HepG2 (cell line): Measurements from ENCODE around the gene COL27A1. TPM values are rescaled to one million over a fixed set of nuclear protein-coding genes. Genes with fewer than 3 reads are reported as not detected.
A peak's percentile ranks its signal among the peaks of the same experiment; 100 is the strongest.

Source experiments
- ATAC-seq: fragments of 200-7000 bp; cut with Tn5 transposase; 3 replicates; pipeline ENCODE4 v1.9.1; 2020; ENCODE audit warnings: mild to moderate bottlenecking, moderate library complexity
- BruUV-seq: library from RNA; stranded (reverse); fragments of 400-500 nt; replicated peaks from 2 replicates; lab custom pipeline; 2021; lab: Mats Ljungman, UMichigan
- CTCF ChIA-PET: fragments of 300-600 bp; formaldehyde crosslinking; extraction: SDS; loops from one replicate; lab custom pipeline; 2021; ENCODE audit warnings: low total read pairs, inconsistent platforms, low intra/inter-chr PET ratio; lab: Yijun Ruan, JAX
- POLR2A ChIA-PET: fragments of 350-600 bp; sonication (Branson Sonifier 250); formaldehyde crosslinking; loops from one replicate; lab custom pipeline; 2020; ENCODE audit warnings: antibody characterized with exemption, inconsistent platforms; lab: Yijun Ruan, JAX
- DNase-seq: peaks from one replicate; pipeline ENCODE4 v3.0.0-alpha.2; 2015; ENCODE audit warnings: low spot score
- FAIRE-seq: peaks from 3 replicates; lab custom pipeline; 2011; peaks lifted over from hg19 to GRCh38; lab: Jason Lieb, UNC
- H2AFZ ChIP-seq: one replicate; pipeline ENCODE4 v1.6.1; 2011; ENCODE audit warnings: low read length, inconsistent platforms
- H3K27ac ChIP-seq: fragments of 300-600 bp; 3 replicates; pipeline ENCODE4 v1.8.0; 2011; ENCODE audit warnings: mixed run types, mild to moderate bottlenecking, mixed read lengths, low read length, inconsistent platforms; ENCODE audit not compliant: insufficient read depth; ENCODE audit errors: extremely low read length
- H3K27me3 ChIP-seq, 2 experiments: fragments of 200-600 bp in 1 of 2; 2 replicates in 1 of 2; 3 replicates in 1 of 2; pipeline versions ENCODE4 v1.6.0 to v1.8.0; 2011; ENCODE audit warnings: low read length in 2 of 2, mild to moderate bottlenecking in 2 of 2, moderate library complexity in 2 of 2, inconsistent platforms in 1 of 2; ENCODE audit not compliant: insufficient read depth in 2 of 2, control insufficient read depth in 1 of 2
- H3K36me3 ChIP-seq, 2 experiments: fragments of 200-600 bp in 1 of 2; replicated peaks in 1 of 2; 2 replicates in 1 of 2; 3 replicates in 1 of 2; pipeline versions ENCODE4 v1.5.1 to v1.8.0; 2011; ENCODE audit warnings: low read length in 2 of 2, inconsistent platforms in 1 of 2; ENCODE audit not compliant: insufficient read depth in 2 of 2, control insufficient read depth in 1 of 2
- H3K4me1 ChIP-seq: 2 replicates; pipeline ENCODE4 v1.5.1; 2012; ENCODE audit warnings: low read length, inconsistent platforms; ENCODE audit not compliant: insufficient read depth
- H3K4me2 ChIP-seq: 2 replicates; pipeline ENCODE4 v1.6.0; 2011; ENCODE audit warnings: low read depth, low read length, inconsistent platforms
- H3K4me3 ChIP-seq, 3 experiments: fragments of 200-600 bp in 1 of 3; sonication (generic), shearing (Covaris generic) in 1 of 3; replicated peaks in 1 of 3; 2 replicates each; pipeline ENCODE4 v1.5.1; 2011 to 2016; ENCODE audit warnings: low read length in 3 of 3, inconsistent platforms in 2 of 3, low read depth in 2 of 3, mild to moderate bottlenecking in 2 of 3, control low read depth in 1 of 3, mixed read lengths in 1 of 3; ENCODE audit not compliant: insufficient read depth in 1 of 3
- H3K79me2 ChIP-seq: one replicate; pipeline ENCODE4 v1.6.1; 2011; ENCODE audit warnings: low read length, inconsistent platforms; ENCODE audit not compliant: insufficient read depth
- H3K9ac ChIP-seq: 2 replicates; pipeline ENCODE4 v1.6.0; 2011; ENCODE audit warnings: mild to moderate bottlenecking, low read depth, low read length, inconsistent platforms; ENCODE audit not compliant: insufficient read depth
- H3K9me3 ChIP-seq: 2 replicates; pipeline ENCODE4 v1.5.1; 2012; ENCODE audit warnings: mild to moderate bottlenecking, low read length
- H4K20me1 ChIP-seq: 2 replicates; pipeline ENCODE4 v1.6.0; 2011; ENCODE audit warnings: inconsistent platforms, mild to moderate bottlenecking, low read length, moderate library complexity; ENCODE audit not compliant: insufficient read depth
- DR1 ChIP-seq: sonication (generic); formaldehyde crosslinking; IDR thresholded peaks from 2 replicates; pipeline ENCODE4 v1.8.0; 2021; ENCODE audit warnings: mild to moderate bottlenecking, missing genetic modification reagents, inconsistent platforms
- POLR2AphosphoS5 ChIP-seq: IDR thresholded peaks from 2 replicates; pipeline ENCODE4 v1.6.1; 2012; ENCODE audit warnings: low read depth, low read length
- WGBS: methylation state at CpG from one replicate; pipeline ENCODE4 v1.1.6; 2017; ENCODE audit warnings: low lambda C conversion rate; 5-methylcytosine and 5-hydroxymethylcytosine counted together
- in situ Hi-C: cut with HindIII; loops from 2 replicates; pipeline ENCODE4 v1.10.0; 2017; ENCODE audit warnings: low pct_unique_long_range_greater_than_20kb; ENCODE audit not compliant: extremely low pct_ligation_motif_present
- intact Hi-C: fragments of 100-400 bp; cut with micrococcal nuclease; formaldehyde crosslinking; loops from one replicate; pipeline ENCODE4 v1.10.0; 2022; ENCODE audit not compliant: unreplicated experiment
- polyA plus RNA-seq, 8 experiments: library from polyadenylated mRNA; depleted of rRNA in 3 of 8; stranded (reverse) in 7 of 8; unstranded in 1 of 8; fragments of >200 nt; fragmentation: Illumina TruSeq in 4 of 8; extraction: Trizol in 4 of 8; gene quantifications; 2 replicates each; pipeline versions ENCODE4 v1.2.1 to v1.2.3, GENCODE V29; 2011 to 2016; ENCODE audit warnings: low read depth in 4 of 8, missing spikeins in 1 of 8, mixed read lengths in 1 of 8; ENCODE audit not compliant: insufficient read depth in 1 of 8
- total RNA-seq, 5 experiments: library from RNA; depleted of rRNA; stranded (reverse); fragments of >200 nt; fragmentation: Illumina TruSeq; extraction: Trizol; gene quantifications; 2 replicates each; pipeline ENCODE4 v1.2.3, GENCODE V29; 2016; ENCODE audit warnings: low read depth in 1 of 5
- TF ChIP-seq, protein P1 (sequence below): sonication (generic); formaldehyde crosslinking; IDR thresholded peaks from 2 replicates; pipeline ENCODE4 v1.5.0; 2020; ENCODE audit warnings: mild to moderate bottlenecking, missing genetic modification reagents
- TF ChIP-seq, protein P2 (sequence below): sonication (generic); formaldehyde crosslinking; IDR thresholded peaks from 2 replicates; pipeline ENCODE4 v1.5.1; 2020; ENCODE audit warnings: mild to moderate bottlenecking, missing genetic modification reagents, moderate library complexity

Gene COL27A1
- total and polyA plus RNA-seq, 2 of the 13 experiments (the other 11 are each of a cell fraction or from before 2014, with no cell fraction given): 71.3 to 89.1 TPM

DNA sequence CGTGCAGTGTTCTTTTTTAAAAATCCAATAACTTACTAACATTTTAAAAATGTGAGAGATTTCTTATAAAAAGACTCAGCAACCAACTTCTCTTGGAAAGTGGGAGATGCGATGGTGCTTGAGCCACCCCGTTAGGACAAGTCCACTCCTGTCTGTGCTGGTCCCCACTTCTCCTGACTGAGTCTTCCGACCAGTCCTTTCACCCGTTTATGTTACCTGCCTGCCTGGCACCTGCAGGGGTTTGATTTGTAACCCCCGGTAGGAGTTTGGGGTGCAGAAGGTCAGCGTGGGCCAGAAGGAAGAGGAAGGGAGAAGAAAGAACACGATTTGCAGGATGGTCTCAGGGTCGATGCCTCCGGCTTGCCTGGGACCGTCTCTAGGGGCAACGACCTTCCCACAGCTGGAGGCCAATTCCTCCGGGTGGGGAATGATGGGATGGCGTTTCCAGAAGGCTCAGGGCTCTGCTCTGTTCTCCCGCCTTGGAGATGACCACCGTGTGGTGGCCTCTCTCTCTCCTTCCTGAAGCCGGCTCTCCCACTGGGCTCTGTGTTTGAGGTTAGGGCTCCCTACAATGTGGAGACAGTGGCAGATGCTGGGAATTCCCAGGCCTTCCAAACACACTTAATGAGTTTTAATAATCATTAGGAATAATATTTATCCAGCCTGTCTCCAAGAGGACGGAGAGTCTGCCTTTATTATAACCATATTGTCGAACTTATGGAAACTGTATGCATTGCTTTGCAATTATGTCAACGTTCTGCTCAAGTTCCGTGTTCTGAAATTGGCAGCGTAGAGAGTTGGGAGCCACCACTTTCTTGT, 14.8 kb downstream of the COL27A1 start:
- H3K4me2 ChIP-seq: no peak overlapping the region
- no TSS peak for BruUV-seq
- H3K4me3 ChIP-seq: no peak overlapping the region
- POLR2A ChIA-PET: interaction anchor here (10.0 kb wide), 1 partner anchor 11 kb away, joined by 252 read pairs; the partner anchor contains the start of gene COL27A1
- no peak overlapping the region for H3K9ac ChIP-seq
- DNase-seq: no peak
- intact Hi-C loops: loop anchor here (5.0 kb wide), 1 partner anchor 63 kb away; no protein-coding TSS in a partner anchor
- peaks cover 37% of the 10 kb centered on the region for H3K4me1 ChIP-seq
- TF ChIP-seq POLR2AphosphoS5 (peak; percentile 29), DR1 (0 out of 2 replicates have a peak, but pooled peaks have one; percentile 28)
- TF ChIP-seq, protein P1, sequence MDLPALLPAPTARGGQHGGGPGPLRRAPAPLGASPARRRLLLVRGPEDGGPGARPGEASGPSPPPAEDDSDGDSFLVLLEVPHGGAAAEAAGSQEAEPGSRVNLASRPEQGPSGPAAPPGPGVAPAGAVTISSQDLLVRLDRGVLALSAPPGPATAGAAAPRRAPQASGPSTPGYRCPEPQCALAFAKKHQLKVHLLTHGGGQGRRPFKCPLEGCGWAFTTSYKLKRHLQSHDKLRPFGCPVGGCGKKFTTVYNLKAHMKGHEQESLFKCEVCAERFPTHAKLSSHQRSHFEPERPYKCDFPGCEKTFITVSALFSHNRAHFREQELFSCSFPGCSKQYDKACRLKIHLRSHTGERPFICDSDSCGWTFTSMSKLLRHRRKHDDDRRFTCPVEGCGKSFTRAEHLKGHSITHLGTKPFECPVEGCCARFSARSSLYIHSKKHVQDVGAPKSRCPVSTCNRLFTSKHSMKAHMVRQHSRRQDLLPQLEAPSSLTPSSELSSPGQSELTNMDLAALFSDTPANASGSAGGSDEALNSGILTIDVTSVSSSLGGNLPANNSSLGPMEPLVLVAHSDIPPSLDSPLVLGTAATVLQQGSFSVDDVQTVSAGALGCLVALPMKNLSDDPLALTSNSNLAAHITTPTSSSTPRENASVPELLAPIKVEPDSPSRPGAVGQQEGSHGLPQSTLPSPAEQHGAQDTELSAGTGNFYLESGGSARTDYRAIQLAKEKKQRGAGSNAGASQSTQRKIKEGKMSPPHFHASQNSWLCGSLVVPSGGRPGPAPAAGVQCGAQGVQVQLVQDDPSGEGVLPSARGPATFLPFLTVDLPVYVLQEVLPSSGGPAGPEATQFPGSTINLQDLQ (CRISPR knock-in tag): no peak
- TF ChIP-seq, protein P2, sequence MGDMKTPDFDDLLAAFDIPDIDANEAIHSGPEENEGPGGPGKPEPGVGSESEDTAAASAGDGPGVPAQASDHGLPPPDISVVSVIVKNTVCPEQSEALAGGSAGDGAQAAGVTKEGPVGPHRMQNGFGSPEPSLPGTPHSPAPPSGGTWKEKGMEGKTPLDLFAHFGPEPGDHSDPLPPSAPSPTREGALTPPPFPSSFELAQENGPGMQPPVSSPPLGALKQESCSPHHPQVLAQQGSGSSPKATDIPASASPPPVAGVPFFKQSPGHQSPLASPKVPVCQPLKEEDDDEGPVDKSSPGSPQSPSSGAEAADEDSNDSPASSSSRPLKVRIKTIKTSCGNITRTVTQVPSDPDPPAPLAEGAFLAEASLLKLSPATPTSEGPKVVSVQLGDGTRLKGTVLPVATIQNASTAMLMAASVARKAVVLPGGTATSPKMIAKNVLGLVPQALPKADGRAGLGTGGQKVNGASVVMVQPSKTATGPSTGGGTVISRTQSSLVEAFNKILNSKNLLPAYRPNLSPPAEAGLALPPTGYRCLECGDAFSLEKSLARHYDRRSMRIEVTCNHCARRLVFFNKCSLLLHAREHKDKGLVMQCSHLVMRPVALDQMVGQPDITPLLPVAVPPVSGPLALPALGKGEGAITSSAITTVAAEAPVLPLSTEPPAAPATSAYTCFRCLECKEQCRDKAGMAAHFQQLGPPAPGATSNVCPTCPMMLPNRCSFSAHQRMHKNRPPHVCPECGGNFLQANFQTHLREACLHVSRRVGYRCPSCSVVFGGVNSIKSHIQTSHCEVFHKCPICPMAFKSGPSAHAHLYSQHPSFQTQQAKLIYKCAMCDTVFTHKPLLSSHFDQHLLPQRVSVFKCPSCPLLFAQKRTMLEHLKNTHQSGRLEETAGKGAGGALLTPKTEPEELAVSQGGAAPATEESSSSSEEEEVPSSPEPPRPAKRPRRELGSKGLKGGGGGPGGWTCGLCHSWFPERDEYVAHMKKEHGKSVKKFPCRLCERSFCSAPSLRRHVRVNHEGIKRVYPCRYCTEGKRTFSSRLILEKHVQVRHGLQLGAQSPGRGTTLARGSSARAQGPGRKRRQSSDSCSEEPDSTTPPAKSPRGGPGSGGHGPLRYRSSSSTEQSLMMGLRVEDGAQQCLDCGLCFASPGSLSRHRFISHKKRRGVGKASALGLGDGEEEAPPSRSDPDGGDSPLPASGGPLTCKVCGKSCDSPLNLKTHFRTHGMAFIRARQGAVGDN: peak; percentile 9; the same call in 1 of the 2 replicates
- TF ChIP-seq, all 625 proteins: peak for 3
- peaks cover 33% of the 10 kb centered on the region for H3K79me2 ChIP-seq
- CTCF ChIA-PET: no interaction called here
- H2AFZ ChIP-seq: no peak overlapping the region
- H4K20me1 ChIP-seq: peaks cover 15% of the 10 kb centered on the region; the same call in 1 of the 2 replicates
- H3K27me3 ChIP-seq: no peaks in the 10 kb centered on the region
- FAIRE-seq (no peak), ATAC-seq (no peak)
- H3K36me3 ChIP-seq: peaks cover 30 to 69% of the 10 kb centered on the region in 2 experiments
- H3K9me3 ChIP-seq: no peaks in the 10 kb centered on the region
- 91% methylated on average over 19 of the region's 22 CpGs for WGBS
- in situ Hi-C loops: no loop called here
- H3K27ac ChIP-seq: peak overlapping the region; percentile 8
